Activated T-helper 1 cell treated with anti-CD3 and anti-CD28 coated beads, Interleukin-12 subunit alpha, Interleukin-12 subunit beta, Interleukin-2, Interleukin-4 antibody, amounts not matched to agents 30 ng/mL and 10 ng/mL and 1 ng/mL, durations not matched to agents 14 hours and 24 hours and 36 hours (primary cell): ENCODE measurements around the gene LRRC27. TPM values are rescaled to one million over a fixed set of nuclear protein-coding genes. Genes with fewer than 3 reads are reported as not detected.
"Not testable (repeated sequence)": the region's sequence is repeated elsewhere in the genome, so short reads cannot be mapped to it uniquely, and the experiment has no call there.

Experiments
- DNase-seq: peaks from one replicate; pipeline ENCODE4 v3.0.0; 2021; ENCODE audit warnings: low spot score
- H3K27ac Mint-ChIP-seq: one replicate; pipeline ENCODE4 v1.8.0; 2021; ENCODE audit warnings: mild to moderate bottlenecking, mixed read lengths
- H3K27me3 Mint-ChIP-seq: one replicate; pipeline ENCODE4 v1.8.0; 2022; ENCODE audit warnings: mild to moderate bottlenecking, moderate library complexity, mixed read lengths; ENCODE audit not compliant: insufficient read depth
- H3K36me3 Mint-ChIP-seq: one replicate; pipeline ENCODE4 v1.8.0; 2021; ENCODE audit warnings: low read depth, mixed read lengths
- H3K4me1 Mint-ChIP-seq: one replicate; pipeline ENCODE4 v1.8.0; 2021; ENCODE audit warnings: low read depth, mixed read lengths
- H3K4me3 Mint-ChIP-seq: one replicate; pipeline ENCODE4 v1.8.0; 2021; ENCODE audit warnings: mild to moderate bottlenecking, moderate library complexity, mixed read lengths
- H3K9me3 Mint-ChIP-seq: one replicate; pipeline ENCODE4 v1.8.0; 2021; ENCODE audit warnings: mixed read lengths
- intact Hi-C: fragments of 100-400 bp; cut with micrococcal nuclease; formaldehyde crosslinking; loops from one replicate; pipeline ENCODE4 v1.15.1; 2024
- total RNA-seq: library from RNA; stranded (reverse); gene quantifications from 2 replicates; pipeline ENCODE4 v1.2.3, GENCODE V29; 2022

The LRRC27 gene
- total RNA-seq, 1 donor from 2014 or later = 1.7 TPM

DNA sequence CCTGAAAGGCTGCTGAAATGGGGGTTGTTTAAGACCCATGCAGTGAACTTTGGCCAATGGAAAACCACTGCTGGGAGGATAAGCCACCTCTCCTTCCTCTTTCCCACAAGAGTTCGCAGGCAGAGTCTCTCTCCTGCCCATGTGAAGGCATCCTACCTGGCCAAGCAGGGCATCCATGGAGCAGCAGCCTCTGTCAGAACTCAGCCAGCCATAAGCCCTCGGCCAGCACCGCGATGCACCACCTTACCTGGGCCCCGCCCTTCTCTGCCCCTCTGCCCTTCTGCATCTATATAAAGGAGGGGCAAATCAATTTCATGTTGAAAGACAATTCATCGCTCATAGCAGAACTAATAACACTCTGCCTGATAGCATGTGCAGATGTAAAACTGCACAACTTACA lies 18.1 kb upstream of the LRRC27 start:
- no peaks in the 10 kb centered on the region for H3K4me1 Mint-ChIP-seq
- no peaks in the 10 kb centered on the region for H3K9me3 Mint-ChIP-seq
- peaks cover 1% of the 10 kb centered on the region for H3K36me3 Mint-ChIP-seq
- H3K27ac Mint-ChIP-seq = no peak overlapping the region
- intact Hi-C loops = no loop called here
- H3K4me3 Mint-ChIP-seq = no peak overlapping the region
- no peak for DNase-seq
- peaks cover 21% of the 10 kb centered on the region for H3K27me3 Mint-ChIP-seq

GRCh38 chr10:132314336-132314735 lies 17.7 kb upstream of the LRRC27 start:
- H3K27me3 Mint-ChIP-seq = peaks cover 17% of the 10 kb centered on the region
- no peaks in the 10 kb centered on the region for H3K9me3 Mint-ChIP-seq
- peaks cover 1% of the 10 kb centered on the region for H3K36me3 Mint-ChIP-seq
- no peak overlapping the region for H3K4me3 Mint-ChIP-seq
- no peak for DNase-seq
- H3K27ac Mint-ChIP-seq = no peak overlapping the region
- intact Hi-C loops = no loop called here
- no peaks in the 10 kb centered on the region for H3K4me1 Mint-ChIP-seq

GRCh38 chr10:132314881-132315280 lies 17.1 kb upstream of the LRRC27 start:
- intact Hi-C loops, DNase-seq, H3K9me3 Mint-ChIP-seq, H3K27ac Mint-ChIP-seq, H3K4me1 Mint-ChIP-seq, H3K4me3 Mint-ChIP-seq, H3K36me3 Mint-ChIP-seq: not testable (repeated sequence)
- H3K27me3 Mint-ChIP-seq = peaks cover 11% of the 10 kb centered on the region

DNA sequence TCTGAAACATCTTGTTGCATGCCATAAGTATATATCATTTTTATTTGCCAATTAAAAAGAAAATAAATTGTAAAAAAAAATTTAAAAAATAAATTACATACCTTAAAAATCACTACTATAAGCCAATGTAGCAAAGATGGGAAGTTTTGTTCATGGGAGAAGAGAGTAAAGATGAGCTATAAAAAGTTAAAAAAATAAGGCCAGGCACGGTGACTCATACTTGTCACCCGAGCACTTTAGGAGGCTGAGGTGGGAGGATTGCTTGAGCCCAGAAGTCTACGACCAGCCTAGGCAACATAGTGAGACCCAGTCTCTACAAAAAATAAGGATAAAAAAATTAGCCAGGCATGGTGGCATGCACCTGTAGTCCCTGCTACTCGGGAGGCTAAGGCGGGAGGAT lies 15.9 kb upstream of the LRRC27 start:
- Mint-ChIP-seq H3K36me3 (peaks cover 1% of the 10 kb centered on the region), H3K4me3 (no peak overlapping the region), H3K9me3 (no peaks in the 10 kb centered on the region), H3K4me1 (peaks cover 8% of the 10 kb centered on the region), H3K27ac (no peak overlapping the region), H3K27me3 (peaks cover 5% of the 10 kb centered on the region)
- intact Hi-C loops = no loop called here
- no peak for DNase-seq

- H3K9me3 Mint-ChIP-seq, DNase-seq, H3K27me3 Mint-ChIP-seq, H3K36me3 Mint-ChIP-seq, H3K4me3 Mint-ChIP-seq, intact Hi-C loops, H3K4me1 Mint-ChIP-seq, H3K27ac Mint-ChIP-seq: not testable (repeated sequence)
Observed at GRCh38 chr10:132317477-132317876, 14.5 kb upstream of the LRRC27 start.

- Mint-ChIP-seq H3K27me3 (no peaks in the 10 kb centered on the region), H3K9me3 (no peaks in the 10 kb centered on the region), H3K36me3 (peaks cover 10% of the 10 kb centered on the region), H3K4me1 (peaks cover 18% of the 10 kb centered on the region), H3K4me3 (no peak overlapping the region), H3K27ac (peak overlapping the region; percentile 21)
- DNase-seq = peak; percentile 25
- intact Hi-C loops = loop anchor here (1.0 kb wide), 1 partner anchor 10 kb away; no protein-coding TSS in a partner anchor
Observed at GRCh38 chr10:132319853-132320653, 11.9 kb upstream of the LRRC27 start.

GRCh38 chr10:132320654-132321469 lies 11.1 kb upstream of the LRRC27 start:
- Mint-ChIP-seq H3K27me3 (no peaks in the 10 kb centered on the region), H3K4me1 (peaks cover 18% of the 10 kb centered on the region), H3K27ac (no peak overlapping the region), H3K9me3 (no peaks in the 10 kb centered on the region), H3K4me3 (no peak overlapping the region), H3K36me3 (peaks cover 12% of the 10 kb centered on the region)
- intact Hi-C loops = loop anchor here (1.0 kb wide), 1 partner anchor 9 kb away; no protein-coding TSS in a partner anchor
- no peak for DNase-seq

GRCh38 chr10:132321726-132322125 lies 10.3 kb upstream of the LRRC27 start:
- peaks cover 19% of the 10 kb centered on the region for H3K36me3 Mint-ChIP-seq
- H3K27ac Mint-ChIP-seq = no peak overlapping the region

GRCh38 chr10:132322586-132323048 lies 9.4 kb upstream of the LRRC27 start:
- Mint-ChIP-seq H3K4me1 (peaks cover 29% of the 10 kb centered on the region), H3K27ac (no peak overlapping the region)
- intact Hi-C loops = no loop called here

More at GRCh38 chr10:132321726-132322125, 10.3 kb upstream of the LRRC27 start:
- no peaks in the 10 kb centered on the region for H3K9me3 Mint-ChIP-seq
- intact Hi-C loops = no loop called here
- H3K4me3 Mint-ChIP-seq = no peak overlapping the region
- no peaks in the 10 kb centered on the region for H3K27me3 Mint-ChIP-seq
- H3K4me1 Mint-ChIP-seq = peaks cover 22% of the 10 kb centered on the region
- DNase-seq = no peak

DNA sequence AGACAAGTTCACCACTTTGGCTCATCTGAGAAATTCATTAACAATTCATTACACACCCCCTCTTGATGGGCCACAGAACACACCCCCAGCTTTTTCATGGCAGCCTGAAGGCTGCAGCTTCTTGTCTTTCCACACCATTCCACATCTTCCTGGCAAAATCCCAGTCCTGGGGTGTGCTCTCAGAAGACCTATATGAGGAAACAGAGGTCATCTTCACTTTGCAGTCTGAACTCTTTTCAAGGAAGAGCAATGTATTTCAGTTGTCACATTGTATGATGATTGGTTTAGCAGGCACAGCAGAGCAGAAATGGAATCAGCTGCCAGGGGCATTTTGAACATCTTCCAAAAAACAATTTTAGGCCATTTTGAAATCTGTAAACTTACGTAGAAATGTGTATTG lies 7.8 kb upstream of the LRRC27 start:
- intact Hi-C loops = no loop called here
- no peak for DNase-seq
- Mint-ChIP-seq H3K9me3 (no peaks in the 10 kb centered on the region), H3K4me1 (peaks cover 44% of the 10 kb centered on the region), H3K27ac (no peak overlapping the region), H3K36me3 (peaks cover 29% of the 10 kb centered on the region), H3K27me3 (no peaks in the 10 kb centered on the region), H3K4me3 (no peak overlapping the region)

More at GRCh38 chr10:132322586-132323048, 9.4 kb upstream of the LRRC27 start:
- Mint-ChIP-seq H3K27me3 (no peaks in the 10 kb centered on the region), H3K9me3 (no peaks in the 10 kb centered on the region), H3K36me3 (peaks cover 23% of the 10 kb centered on the region), H3K4me3 (no peak overlapping the region)
- no peak for DNase-seq

GRCh38 chr10:132326344-132326889 lies 5.6 kb upstream of the LRRC27 start:
- Mint-ChIP-seq H3K4me1 (peaks cover 50% of the 10 kb centered on the region), H3K9me3 (no peaks in the 10 kb centered on the region), H3K27me3 (no peaks in the 10 kb centered on the region), H3K4me3 (no peak overlapping the region), H3K36me3 (peaks cover 41% of the 10 kb centered on the region), H3K27ac (no peak overlapping the region)
- DNase-seq = no peak
- intact Hi-C loops = no loop called here

DNA sequence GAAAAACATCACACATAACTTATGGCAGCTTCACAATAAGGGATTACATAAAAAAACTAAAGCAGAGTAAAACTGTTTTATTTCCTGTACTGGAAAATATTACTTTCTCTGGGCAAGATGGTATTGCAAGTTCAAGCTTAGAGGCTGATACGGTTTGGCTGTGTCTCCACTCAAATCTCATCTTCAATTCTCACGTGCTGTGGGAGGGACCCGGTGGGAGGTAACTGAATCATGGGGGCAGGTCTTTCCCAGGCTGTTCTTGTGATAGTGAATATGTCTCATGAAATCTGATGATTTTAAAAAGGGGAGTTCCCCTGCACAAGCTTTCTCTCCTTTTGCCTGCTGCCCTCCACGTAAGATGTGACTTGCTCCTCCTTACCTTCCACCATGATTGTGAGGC lies 5.1 kb upstream of the LRRC27 start:
- intact Hi-C loops = no loop called here
- Mint-ChIP-seq H3K4me3 (no peak overlapping the region), H3K9me3 (no peaks in the 10 kb centered on the region), H3K4me1 (peaks cover 50% of the 10 kb centered on the region), H3K27me3 (peaks cover under 1% of the 10 kb centered on the region), H3K27ac (peak overlapping the region; percentile 64), H3K36me3 (peaks cover 41% of the 10 kb centered on the region)
- no peak for DNase-seq

DNA sequence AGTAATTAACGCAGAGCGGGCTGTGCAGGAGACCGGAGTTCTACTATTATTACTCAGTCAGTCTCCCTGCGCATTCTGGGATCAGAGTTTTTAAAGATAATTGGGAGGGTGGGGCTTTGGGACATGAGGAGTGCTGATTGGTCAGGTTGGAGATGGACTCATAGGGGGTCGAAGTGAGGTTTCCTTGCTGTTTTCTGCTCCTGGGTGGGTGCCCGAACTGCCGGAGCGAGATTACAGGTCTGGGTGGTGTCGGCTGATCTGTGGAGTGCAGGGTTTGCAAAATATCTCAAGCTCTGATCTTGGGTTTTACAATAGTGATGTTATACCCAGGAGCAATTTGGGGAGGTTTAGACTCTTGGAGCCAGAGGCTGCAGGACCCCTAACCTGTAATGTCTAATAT lies 3.9 kb upstream of the LRRC27 start:
- no peaks in the 10 kb centered on the region for H3K9me3 Mint-ChIP-seq
- peaks cover 58% of the 10 kb centered on the region for H3K4me1 Mint-ChIP-seq
- H3K27me3 Mint-ChIP-seq = peaks cover 3% of the 10 kb centered on the region
- intact Hi-C loops = no loop called here
- no peak overlapping the region for H3K27ac Mint-ChIP-seq
- H3K36me3 Mint-ChIP-seq = peaks cover 40% of the 10 kb centered on the region
- DNase-seq = no peak
- no peak overlapping the region for H3K4me3 Mint-ChIP-seq
